ENCODE results near the gene CCN2. TPM values are rescaled to one million over a fixed set of nuclear protein-coding genes. Genes with fewer than 3 reads are reported as not detected.

CCN2 gene
- total and polyA plus RNA-seq, 2 of the 8 experiments (the other 6 are each of a cell fraction or from before 2014, with no cell fraction given), result 25.0 to 107 TPM

- TF ChIP-seq MAX (IDR thresholded peaks at IDR 0.05), result no peak
- no peak for TF ChIP-seq FOSL1 (IDR thresholded peaks at IDR 0.05; ENCODE audit: insufficient read depth, low read depth, low read length)
- no peak for TF ChIP-seq EZH2 (IDR thresholded peaks at IDR 0.05; ENCODE audit: low read depth, low read length, severe bottlenecking)
- TF ChIP-seq ASH2L (IDR thresholded peaks at IDR 0.05; ENCODE audit: low read length), result no peak
- no peak for TF ChIP-seq ZNF274 (IDR thresholded peaks at IDR 0.05; ENCODE audit: borderline replicate concordance, extremely low read depth, low read length)
- no peak for TF ChIP-seq CTCF (IDR thresholded peaks at IDR 0.05; ENCODE audit: control extremely low read depth in 1 of 3, insufficient read depth in 1 of 3, low read depth in 1 of 3, low read length in 3 of 3)
- TF ChIP-seq BRCA1 (IDR thresholded peaks at IDR 0.05; ENCODE audit: low read depth, low read length), result no peak
- TF ChIP-seq SP1 (IDR thresholded peaks at IDR 0.05; ENCODE audit: low read depth, low read length), result no peak
- no peak for TF ChIP-seq SP2 (IDR thresholded peaks at IDR 0.05; ENCODE audit: low read length)
Measured at GRCh38 chr6:131948692-131949619, 2.2 kb downstream of the CCN2 start (continued).
